SU-DHL-6 (cell line): ENCODE results near the gene PLXNC1.
A peak's percentile ranks its signal among the peaks of the same experiment; 100 is the strongest.

Experiments used
- H2AFZ ChIP-seq: fragments of 200-600 bp; sonication (generic); 2 replicates; pipeline ENCODE4 v1.6.1; 2014; ENCODE audit warnings: low read depth, mild to moderate bottlenecking, moderate library complexity, mixed read lengths, antibody characterized with exemption, low read length; ENCODE audit not compliant: severe bottlenecking
- H3F3A ChIP-seq: fragments of 200-600 bp; shearing (Covaris generic); 2 replicates; pipeline ENCODE4 v1.6.0; 2016; ENCODE audit warnings: antibody characterized with exemption, mild to moderate bottlenecking; ENCODE audit not compliant: insufficient read depth
- H3K27ac ChIP-seq: fragments of 200-600 bp; sonication (generic); 2 replicates; pipeline ENCODE4 v1.5.1; 2016; ENCODE audit warnings: low read depth, mild to moderate bottlenecking, low read length, moderate library complexity, mixed read lengths
- H3K27me3 ChIP-seq: fragments of 200-600 bp; sonication (generic), shearing (Covaris generic); 2 replicates; pipeline ENCODE4 v1.6.0; 2014; ENCODE audit warnings: mild to moderate bottlenecking, low read length
- H3K36me3 ChIP-seq: fragments of 200-600 bp; sonication (generic); 2 replicates; pipeline ENCODE4 v1.6.1; 2014; ENCODE audit warnings: mild to moderate bottlenecking, low read length, mixed read lengths
- H3K4me2 ChIP-seq: fragments of 300-600, 200-600 bp; shearing (Covaris generic), sonication (generic); 2 replicates; pipeline ENCODE4 v1.6.0; 2014; ENCODE audit warnings: low read length, low read depth, mild to moderate bottlenecking; ENCODE audit not compliant: poor library complexity, severe bottlenecking
- H3K4me3 ChIP-seq: fragments of 200-600 bp; sonication (generic); 2 replicates; pipeline ENCODE4 v1.5.1; 2014; ENCODE audit warnings: antibody characterized with exemption, low read length, mild to moderate bottlenecking, mixed read lengths; ENCODE audit not compliant: insufficient read depth, poor library complexity, severe bottlenecking
- H3K79me2 ChIP-seq: fragments of 200-600 bp; sonication (generic); 2 replicates; pipeline ENCODE4 v1.6.1; 2014; ENCODE audit warnings: mild to moderate bottlenecking, low read length, moderate library complexity; ENCODE audit not compliant: insufficient read depth
- H3K9ac ChIP-seq: fragments of 200-600 bp; sonication (generic); 2 replicates; pipeline ENCODE4 v1.7.0; 2014; ENCODE audit warnings: mild to moderate bottlenecking, low read length
- H3K9me2 ChIP-seq: fragments of 200-600 bp; sonication (generic); replicated peaks from 2 replicates; pipeline ENCODE4 v1.6.1; 2014; ENCODE audit warnings: low read length; ENCODE audit not compliant: insufficient read depth
- H3K9me3 ChIP-seq: fragments of 200-600 bp; sonication (generic); 2 replicates; pipeline ENCODE4 v1.6.1; 2014; ENCODE audit warnings: low read length, mixed read lengths; ENCODE audit not compliant: insufficient read depth
- H4K20me1 ChIP-seq: fragments of 200-600 bp; sonication (generic); 2 replicates; pipeline ENCODE4 v1.6.1; 2014; ENCODE audit warnings: low read depth, mild to moderate bottlenecking, antibody characterized with exemption, low read length, moderate library complexity, mixed read lengths
- EZH2phosphoT487 ChIP-seq: fragments of 200-600 bp; sonication (generic), shearing (Covaris generic); conservative IDR thresholded peaks from 2 replicates; pipeline ENCODE4 v1.6.1; 2018; ENCODE audit warnings: mild to moderate bottlenecking, antibody characterized with exemption, low read length, moderate library complexity, mixed read lengths
- TF ChIP-seq, protein P1 (sequence below): fragments of 200-600 bp; sonication (generic); IDR thresholded peaks from one replicate; pipeline ENCODE4 v1.5.1; 2017; ENCODE audit warnings: antibody characterized with exemption, mild to moderate bottlenecking, low read length, moderate library complexity; ENCODE audit not compliant: insufficient read depth, poor library complexity, severe bottlenecking

Gene PLXNC1

GRCh38 chr12:94172973-94173372, 24.6 kb downstream of the PLXNC1 start:
- H3K9me2 ChIP-seq, result no peaks in the 10 kb centered on the region
- no peaks in the 10 kb centered on the region for H4K20me1 ChIP-seq
- peak overlapping the region; percentile 2; the same call in 1 of the 2 replicates for H3K9ac ChIP-seq
- H3K79me2 ChIP-seq, result no peaks in the 10 kb centered on the region
- H2AFZ ChIP-seq, result no peak overlapping the region
- no peaks in the 10 kb centered on the region for H3K36me3 ChIP-seq
- no peaks in the 10 kb centered on the region for H3K27me3 ChIP-seq
- no peaks in the 10 kb centered on the region for H3F3A ChIP-seq
- H3K4me3 ChIP-seq, result peak overlapping the region; percentile 7
- TF ChIP-seq, protein P1, sequence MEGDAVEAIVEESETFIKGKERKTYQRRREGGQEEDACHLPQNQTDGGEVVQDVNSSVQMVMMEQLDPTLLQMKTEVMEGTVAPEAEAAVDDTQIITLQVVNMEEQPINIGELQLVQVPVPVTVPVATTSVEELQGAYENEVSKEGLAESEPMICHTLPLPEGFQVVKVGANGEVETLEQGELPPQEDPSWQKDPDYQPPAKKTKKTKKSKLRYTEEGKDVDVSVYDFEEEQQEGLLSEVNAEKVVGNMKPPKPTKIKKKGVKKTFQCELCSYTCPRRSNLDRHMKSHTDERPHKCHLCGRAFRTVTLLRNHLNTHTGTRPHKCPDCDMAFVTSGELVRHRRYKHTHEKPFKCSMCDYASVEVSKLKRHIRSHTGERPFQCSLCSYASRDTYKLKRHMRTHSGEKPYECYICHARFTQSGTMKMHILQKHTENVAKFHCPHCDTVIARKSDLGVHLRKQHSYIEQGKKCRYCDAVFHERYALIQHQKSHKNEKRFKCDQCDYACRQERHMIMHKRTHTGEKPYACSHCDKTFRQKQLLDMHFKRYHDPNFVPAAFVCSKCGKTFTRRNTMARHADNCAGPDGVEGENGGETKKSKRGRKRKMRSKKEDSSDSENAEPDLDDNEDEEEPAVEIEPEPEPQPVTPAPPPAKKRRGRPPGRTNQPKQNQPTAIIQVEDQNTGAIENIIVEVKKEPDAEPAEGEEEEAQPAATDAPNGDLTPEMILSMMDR, result no peak
- no peak for TF ChIP-seq EZH2phosphoT487
- peak overlapping the region; percentile 41 for H3K4me2 ChIP-seq
- no peaks in the 10 kb centered on the region for H3K9me3 ChIP-seq
- peak overlapping the region; percentile 54 for H3K27ac ChIP-seq

- no peaks in the 10 kb centered on the region for H3K27me3 ChIP-seq
- peak overlapping the region; percentile 7 for H3K4me3 ChIP-seq
- no peak overlapping the region for H2AFZ ChIP-seq
- peak overlapping the region; percentile 54 for H3K27ac ChIP-seq
- H3K4me2 ChIP-seq, result peak overlapping the region; percentile 41
- no peaks in the 10 kb centered on the region for H3K36me3 ChIP-seq
- no peaks in the 10 kb centered on the region for H3K79me2 ChIP-seq
- no peaks in the 10 kb centered on the region for H3K9me2 ChIP-seq
- H3F3A ChIP-seq, result 0 out of 2 replicates have a peak, but pooled peaks cover 5% of the 10 kb centered on the region
- H4K20me1 ChIP-seq, result no peaks in the 10 kb centered on the region
- peak overlapping the region; percentile 2; the same call in 1 of the 2 replicates for H3K9ac ChIP-seq
- no peaks in the 10 kb centered on the region for H3K9me3 ChIP-seq
- TF ChIP-seq EZH2phosphoT487, result no peak
- TF ChIP-seq, protein P1, result no peak
Measured at GRCh38 chr12:94173660-94174265, 25.4 kb downstream of the PLXNC1 start.

GRCh38 chr12:94174576-94174975, 26.2 kb downstream of the PLXNC1 start:
- Histone ChIP-seq H3K4me2 (peak overlapping the region; percentile 41), H3K27ac (peak overlapping the region; percentile 54), H3K36me3 (no peaks in the 10 kb centered on the region), H3K9me2 (no peaks in the 10 kb centered on the region), H3K27me3 (no peaks in the 10 kb centered on the region), H3F3A (0 out of 2 replicates have a peak, but pooled peaks cover 5% of the 10 kb centered on the region), H3K9me3 (no peaks in the 10 kb centered on the region), H4K20me1 (no peaks in the 10 kb centered on the region), H3K9ac (no peak overlapping the region), H2AFZ (no peak overlapping the region), H3K4me3 (no peak overlapping the region), H3K79me2 (no peaks in the 10 kb centered on the region)
- TF ChIP-seq, protein P1, result no peak
- TF ChIP-seq EZH2phosphoT487, result no peak
